Measurements from ENCODE around the gene HAPSTR1. TPM values are rescaled to one million over a fixed set of nuclear protein-coding genes. Genes with fewer than 3 reads are reported as not detected.

HAPSTR1 gene
- total and polyA plus RNA-seq, 2 of the 13 experiments (the other 11 are each of a cell fraction or from before 2014, with no cell fraction given) = 25.2 to 83.2 TPM

DNA sequence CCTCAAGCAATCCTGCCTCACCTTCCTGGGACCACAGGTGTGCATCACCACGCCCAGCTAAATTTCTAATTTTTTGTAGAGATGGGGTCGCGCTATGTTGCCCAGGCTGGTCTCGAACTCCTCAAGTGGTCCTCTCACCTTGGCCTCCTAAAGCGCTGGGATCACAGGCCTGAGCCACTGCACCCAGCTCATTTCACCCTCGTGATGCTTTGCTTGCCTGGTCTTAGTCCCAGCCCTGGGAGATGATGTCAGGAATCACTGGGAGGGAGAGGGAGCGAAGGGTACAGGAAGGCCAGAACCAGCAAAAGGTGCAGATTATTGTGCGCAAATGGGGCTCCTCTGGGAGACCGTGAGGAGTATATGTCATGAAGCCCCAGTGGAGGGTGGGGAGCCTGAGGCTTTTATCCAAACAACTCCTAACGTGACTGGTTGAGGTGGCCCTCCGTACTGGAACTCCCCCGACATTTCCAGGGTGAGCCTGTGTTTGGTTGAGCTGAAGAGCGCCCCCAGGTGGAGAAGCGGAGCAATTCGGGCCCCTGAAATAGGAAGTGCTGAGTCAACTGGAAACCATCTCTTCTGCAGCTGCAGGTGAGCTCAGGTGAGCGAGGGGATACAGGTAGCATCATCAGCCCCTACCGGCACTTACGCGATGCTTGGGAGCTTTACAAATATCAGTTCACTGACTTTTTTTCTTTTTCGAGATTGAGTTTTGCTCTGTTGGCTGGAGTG lies 41.2 kb upstream of the HAPSTR1 start (continued):
- TF ChIP-seq MAFK (conservative IDR thresholded peaks at IDR 0.05 in 1 of 2, IDR thresholded peaks at IDR 0.05 in 1 of 2; ENCODE audit: low read length in 2 of 2) (peak; percentile 97 to 99), TCF12 (IDR thresholded peaks at IDR 0.05) (no peak), TCF12 (CRISPR knock-in tag; IDR thresholded peaks at IDR 0.05) (no peak), ZNF781 (CRISPR knock-in tag; IDR thresholded peaks at IDR 0.05; ENCODE audit: borderline replicate concordance, not compliant biosample characterization) (no peak), FOSL2 (CRISPR knock-in tag; IDR thresholded peaks at IDR 0.05) (peak; percentile 42), ESRRA (CRISPR knock-in tag; IDR thresholded peaks at IDR 0.05; ENCODE audit: low read depth) (no peak), ZMYM3 (CRISPR knock-in tag; IDR thresholded peaks at IDR 0.05) (no peak; the same call in 1 of the 2 replicates), ZNF333 (CRISPR knock-in tag; IDR thresholded peaks at IDR 0.05; ENCODE audit: borderline replicate concordance) (no peak), ZMYM2 (CRISPR knock-in tag; IDR thresholded peaks at IDR 0.05) (no peak), SMC3 (IDR thresholded peaks at IDR 0.05; ENCODE audit: low read length) (peak; percentile 44), SRY (CRISPR knock-in tag; IDR thresholded peaks at IDR 0.05) (no peak), ZNF143 (CRISPR knock-in tag; IDR thresholded peaks at IDR 0.05) (0 out of 2 replicates have a peak, but pooled peaks have one; percentile 4), ZNF468 (CRISPR knock-in tag; IDR thresholded peaks at IDR 0.05) (no peak), SP5 (CRISPR knock-in tag; IDR thresholded peaks at IDR 0.05; ENCODE audit: borderline replicate concordance, low read depth) (no peak), NFKBIZ (CRISPR knock-in tag; IDR thresholded peaks at IDR 0.05) (no peak)
- TF ChIP-seq, protein P1, sequence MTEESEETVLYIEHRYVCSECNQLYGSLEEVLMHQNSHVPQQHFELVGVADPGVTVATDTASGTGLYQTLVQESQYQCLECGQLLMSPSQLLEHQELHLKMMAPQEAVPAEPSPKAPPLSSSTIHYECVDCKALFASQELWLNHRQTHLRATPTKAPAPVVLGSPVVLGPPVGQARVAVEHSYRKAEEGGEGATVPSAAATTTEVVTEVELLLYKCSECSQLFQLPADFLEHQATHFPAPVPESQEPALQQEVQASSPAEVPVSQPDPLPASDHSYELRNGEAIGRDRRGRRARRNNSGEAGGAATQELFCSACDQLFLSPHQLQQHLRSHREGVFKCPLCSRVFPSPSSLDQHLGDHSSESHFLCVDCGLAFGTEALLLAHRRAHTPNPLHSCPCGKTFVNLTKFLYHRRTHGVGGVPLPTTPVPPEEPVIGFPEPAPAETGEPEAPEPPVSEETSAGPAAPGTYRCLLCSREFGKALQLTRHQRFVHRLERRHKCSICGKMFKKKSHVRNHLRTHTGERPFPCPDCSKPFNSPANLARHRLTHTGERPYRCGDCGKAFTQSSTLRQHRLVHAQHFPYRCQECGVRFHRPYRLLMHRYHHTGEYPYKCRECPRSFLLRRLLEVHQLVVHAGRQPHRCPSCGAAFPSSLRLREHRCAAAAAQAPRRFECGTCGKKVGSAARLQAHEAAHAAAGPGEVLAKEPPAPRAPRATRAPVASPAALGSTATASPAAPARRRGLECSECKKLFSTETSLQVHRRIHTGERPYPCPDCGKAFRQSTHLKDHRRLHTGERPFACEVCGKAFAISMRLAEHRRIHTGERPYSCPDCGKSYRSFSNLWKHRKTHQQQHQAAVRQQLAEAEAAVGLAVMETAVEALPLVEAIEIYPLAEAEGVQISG (CRISPR knock-in tag; IDR thresholded peaks at IDR 0.05) = no peak
- TF ChIP-seq, protein P2, sequence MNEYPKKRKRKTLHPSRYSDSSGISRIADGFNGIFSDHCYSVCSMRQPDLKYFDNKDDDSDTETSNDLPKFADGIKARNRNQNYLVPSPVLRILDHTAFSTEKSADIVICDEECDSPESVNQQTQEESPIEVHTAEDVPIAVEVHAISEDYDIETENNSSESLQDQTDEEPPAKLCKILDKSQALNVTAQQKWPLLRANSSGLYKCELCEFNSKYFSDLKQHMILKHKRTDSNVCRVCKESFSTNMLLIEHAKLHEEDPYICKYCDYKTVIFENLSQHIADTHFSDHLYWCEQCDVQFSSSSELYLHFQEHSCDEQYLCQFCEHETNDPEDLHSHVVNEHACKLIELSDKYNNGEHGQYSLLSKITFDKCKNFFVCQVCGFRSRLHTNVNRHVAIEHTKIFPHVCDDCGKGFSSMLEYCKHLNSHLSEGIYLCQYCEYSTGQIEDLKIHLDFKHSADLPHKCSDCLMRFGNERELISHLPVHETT (CRISPR knock-in tag; conservative IDR thresholded peaks at IDR 0.05) = no peak
- TF ChIP-seq, protein P3, sequence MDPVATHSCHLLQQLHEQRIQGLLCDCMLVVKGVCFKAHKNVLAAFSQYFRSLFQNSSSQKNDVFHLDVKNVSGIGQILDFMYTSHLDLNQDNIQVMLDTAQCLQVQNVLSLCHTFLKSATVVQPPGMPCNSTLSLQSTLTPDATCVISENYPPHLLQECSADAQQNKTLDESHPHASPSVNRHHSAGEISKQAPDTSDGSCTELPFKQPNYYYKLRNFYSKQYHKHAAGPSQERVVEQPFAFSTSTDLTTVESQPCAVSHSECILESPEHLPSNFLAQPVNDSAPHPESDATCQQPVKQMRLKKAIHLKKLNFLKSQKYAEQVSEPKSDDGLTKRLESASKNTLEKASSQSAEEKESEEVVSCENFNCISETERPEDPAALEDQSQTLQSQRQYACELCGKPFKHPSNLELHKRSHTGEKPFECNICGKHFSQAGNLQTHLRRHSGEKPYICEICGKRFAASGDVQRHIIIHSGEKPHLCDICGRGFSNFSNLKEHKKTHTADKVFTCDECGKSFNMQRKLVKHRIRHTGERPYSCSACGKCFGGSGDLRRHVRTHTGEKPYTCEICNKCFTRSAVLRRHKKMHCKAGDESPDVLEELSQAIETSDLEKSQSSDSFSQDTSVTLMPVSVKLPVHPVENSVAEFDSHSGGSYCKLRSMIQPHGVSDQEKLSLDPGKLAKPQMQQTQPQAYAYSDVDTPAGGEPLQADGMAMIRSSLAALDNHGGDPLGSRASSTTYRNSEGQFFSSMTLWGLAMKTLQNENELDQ (CRISPR knock-in tag; IDR thresholded peaks at IDR 0.05; ENCODE audit: borderline replicate concordance) = no peak
- TF ChIP-seq, protein P4, sequence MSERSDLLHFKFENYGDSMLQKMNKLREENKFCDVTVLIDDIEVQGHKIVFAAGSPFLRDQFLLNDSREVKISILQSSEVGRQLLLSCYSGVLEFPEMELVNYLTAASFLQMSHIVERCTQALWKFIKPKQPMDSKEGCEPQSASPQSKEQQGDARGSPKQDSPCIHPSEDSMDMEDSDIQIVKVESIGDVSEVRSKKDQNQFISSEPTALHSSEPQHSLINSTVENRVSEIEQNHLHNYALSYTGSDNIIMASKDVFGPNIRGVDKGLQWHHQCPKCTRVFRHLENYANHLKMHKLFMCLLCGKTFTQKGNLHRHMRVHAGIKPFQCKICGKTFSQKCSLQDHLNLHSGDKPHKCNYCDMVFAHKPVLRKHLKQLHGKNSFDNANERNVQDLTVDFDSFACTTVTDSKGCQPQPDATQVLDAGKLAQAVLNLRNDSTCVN (CRISPR knock-in tag; IDR thresholded peaks at IDR 0.05; ENCODE audit: borderline replicate concordance) = no peak
- TF ChIP-seq, protein P5, sequence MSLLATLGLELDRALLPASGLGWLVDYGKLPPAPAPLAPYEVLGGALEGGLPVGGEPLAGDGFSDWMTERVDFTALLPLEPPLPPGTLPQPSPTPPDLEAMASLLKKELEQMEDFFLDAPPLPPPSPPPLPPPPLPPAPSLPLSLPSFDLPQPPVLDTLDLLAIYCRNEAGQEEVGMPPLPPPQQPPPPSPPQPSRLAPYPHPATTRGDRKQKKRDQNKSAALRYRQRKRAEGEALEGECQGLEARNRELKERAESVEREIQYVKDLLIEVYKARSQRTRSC (CRISPR knock-in tag; IDR thresholded peaks at IDR 0.05; ENCODE audit: low read depth) = no peak
